Ascending aorta (tissue), 2 donors: ENCODE measurements around the gene ADK. TPM values are rescaled to one million over a fixed set of nuclear protein-coding genes. Genes with fewer than 3 reads are reported as not detected.
A peak's percentile ranks its signal among the peaks of the same experiment; 100 is the strongest.
"Not testable (repeated sequence)": the region's sequence is repeated elsewhere in the genome, so short reads cannot be mapped to it uniquely, and the experiment has no call there.

Experiments used
- DNase-seq, 2 donors: peaks; one replicate each; pipeline ENCODE4 v3.0.0-alpha.2; 2019; ENCODE audit warnings: low spot score in 2 of 2
- H3K27ac ChIP-seq, 2 donors: fragments of 200-600 bp; sonication (generic); one replicate each; pipeline ENCODE4 v1.5.1; 2016 to 2017; ENCODE audit warnings: mild to moderate bottlenecking in 1 of 2
- H3K27me3 ChIP-seq: fragments of 200-600 bp; sonication (generic); one replicate; pipeline ENCODE4 v1.5.1; 2017
- H3K36me3 ChIP-seq, 2 donors: fragments of 200-600 bp; sonication (generic); one replicate each; pipeline ENCODE4 v1.5.1; 2016
- H3K4me1 ChIP-seq, 2 donors: fragments of 200-600 bp; sonication (generic); one replicate each; pipeline ENCODE4 v1.5.1; 2016 to 2017; ENCODE audit warnings: mild to moderate bottlenecking in 1 of 2
- H3K4me3 ChIP-seq, 2 donors: fragments of 200-600 bp; sonication (generic); one replicate each; pipeline ENCODE4 v1.5.1; 2016 to 2017; ENCODE audit warnings: mild to moderate bottlenecking in 1 of 2
- H3K9me3 ChIP-seq, 2 donors: fragments of 200-600 bp; sonication (generic); one replicate each; pipeline ENCODE4 v1.5.1; 2016
- intact Hi-C: fragments of 100-400 bp; cut with DNase I; formaldehyde crosslinking; loops from one replicate; pipeline ENCODE4 v1.15.1; 2023
- total RNA-seq: library from RNA; depleted of rRNA; stranded (reverse); fragments of >200 nt; gene quantifications from one replicate; pipeline ENCODE4 v1.1.0, GENCODE V29; 2016
- TF ChIP-seq, protein P1 (sequence below), 3 experiments: fragments of 200-600 bp in 2 of 3; fragments of 450-650 bp in 1 of 3; sonication (generic) in 2 of 3; IDR thresholded peaks; one replicate each; pipeline ENCODE4 v1.5.1; 2016 to 2019; ENCODE audit warnings: antibody characterized with exemption in 3 of 3, mild to moderate bottlenecking in 1 of 3, moderate library complexity in 1 of 3

The ADK gene
- total RNA-seq, 1 donor from 2014 or later = 2.4 TPM

DNA sequence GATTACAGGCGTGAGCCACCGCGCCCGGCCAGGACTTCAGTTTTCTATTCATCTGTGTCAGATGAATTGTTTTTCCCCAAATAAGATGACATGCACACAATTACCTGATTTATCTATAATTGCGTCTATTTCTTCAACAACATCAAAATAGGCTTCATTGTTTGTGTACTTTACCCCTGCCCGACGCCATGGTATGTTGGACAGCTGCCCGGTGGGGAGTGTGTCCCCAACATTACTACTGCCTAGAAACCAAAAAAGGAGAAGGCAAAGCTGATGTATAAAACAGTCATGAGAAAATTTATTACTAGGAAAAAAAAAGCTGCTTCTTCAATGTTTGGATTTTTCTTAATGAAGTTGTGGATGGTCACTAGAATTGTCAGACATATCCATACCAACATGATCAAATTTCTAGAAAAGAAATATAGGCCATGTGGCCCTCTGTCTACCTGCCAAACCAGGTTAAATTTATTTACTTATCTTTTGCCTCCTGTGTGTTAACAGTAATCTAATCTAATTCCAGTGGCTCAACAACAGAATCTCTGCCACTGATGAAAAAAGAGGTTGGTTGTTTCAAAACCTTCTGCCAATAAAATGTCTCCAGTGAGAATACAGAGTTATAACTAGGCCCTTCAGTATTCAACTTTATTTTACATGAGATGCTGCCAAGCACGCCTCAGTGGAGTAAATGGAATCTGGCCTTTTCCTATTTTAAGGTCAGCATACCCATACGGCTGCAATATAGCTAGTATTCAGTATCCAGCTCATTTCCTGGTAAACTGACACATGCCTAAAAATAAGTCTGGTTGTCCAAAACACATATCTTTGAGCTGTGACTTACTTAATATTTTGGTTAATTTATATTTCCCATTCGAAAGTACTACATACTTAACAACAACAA lies 16.8 kb upstream of the ADK start:
- H3K4me1 ChIP-seq = peaks cover 0 to 4% of the 10 kb centered on the region in 2 donors
- no peaks in the 10 kb centered on the region for H3K27me3 ChIP-seq
- intact Hi-C loops = no loop called here
- TF ChIP-seq, protein P1, sequence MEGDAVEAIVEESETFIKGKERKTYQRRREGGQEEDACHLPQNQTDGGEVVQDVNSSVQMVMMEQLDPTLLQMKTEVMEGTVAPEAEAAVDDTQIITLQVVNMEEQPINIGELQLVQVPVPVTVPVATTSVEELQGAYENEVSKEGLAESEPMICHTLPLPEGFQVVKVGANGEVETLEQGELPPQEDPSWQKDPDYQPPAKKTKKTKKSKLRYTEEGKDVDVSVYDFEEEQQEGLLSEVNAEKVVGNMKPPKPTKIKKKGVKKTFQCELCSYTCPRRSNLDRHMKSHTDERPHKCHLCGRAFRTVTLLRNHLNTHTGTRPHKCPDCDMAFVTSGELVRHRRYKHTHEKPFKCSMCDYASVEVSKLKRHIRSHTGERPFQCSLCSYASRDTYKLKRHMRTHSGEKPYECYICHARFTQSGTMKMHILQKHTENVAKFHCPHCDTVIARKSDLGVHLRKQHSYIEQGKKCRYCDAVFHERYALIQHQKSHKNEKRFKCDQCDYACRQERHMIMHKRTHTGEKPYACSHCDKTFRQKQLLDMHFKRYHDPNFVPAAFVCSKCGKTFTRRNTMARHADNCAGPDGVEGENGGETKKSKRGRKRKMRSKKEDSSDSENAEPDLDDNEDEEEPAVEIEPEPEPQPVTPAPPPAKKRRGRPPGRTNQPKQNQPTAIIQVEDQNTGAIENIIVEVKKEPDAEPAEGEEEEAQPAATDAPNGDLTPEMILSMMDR (IDR thresholded peaks at IDR 0.05) = no peak
- no peak overlapping the region for H3K4me3 ChIP-seq
- no peak for DNase-seq
- H3K9me3 ChIP-seq = no peaks in the 10 kb centered on the region
- peaks cover 73 to 75% of the 10 kb centered on the region in 2 donors for H3K36me3 ChIP-seq
- peak overlapping the region in 1 of 2 donors; percentile 52 for H3K27ac ChIP-seq

DNA sequence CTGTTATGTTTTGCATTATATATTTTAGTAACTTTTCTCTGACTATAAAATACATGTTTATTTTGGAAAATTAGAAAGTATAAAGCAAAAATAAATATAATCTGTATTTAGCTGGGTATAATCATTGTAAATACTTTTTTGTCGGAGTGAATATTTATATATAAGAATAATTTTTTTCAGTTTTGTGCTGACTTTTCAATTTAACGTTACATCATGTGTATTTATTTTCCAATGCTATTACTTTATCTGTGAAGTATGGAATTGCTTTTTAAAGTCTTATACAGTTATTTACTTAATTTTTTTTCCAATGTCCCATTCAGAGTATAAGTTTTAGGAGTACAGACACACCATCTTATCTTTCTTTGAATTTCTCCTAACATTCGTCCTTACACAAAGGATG lies 15.6 kb upstream of the ADK start:
- DNase-seq = no peak
- no peak overlapping the region for H3K27ac ChIP-seq
- TF ChIP-seq, protein P1 (IDR thresholded peaks at IDR 0.05) = no peak
- intact Hi-C loops = no loop called here
- H3K36me3 ChIP-seq = peaks cover 61 to 67% of the 10 kb centered on the region in 2 donors
- no peak overlapping the region for H3K4me3 ChIP-seq
- no peaks in the 10 kb centered on the region for H3K27me3 ChIP-seq
- H3K9me3 ChIP-seq = no peaks in the 10 kb centered on the region
- H3K4me1 ChIP-seq = peaks cover 0 to 4% of the 10 kb centered on the region in 2 donors

DNA sequence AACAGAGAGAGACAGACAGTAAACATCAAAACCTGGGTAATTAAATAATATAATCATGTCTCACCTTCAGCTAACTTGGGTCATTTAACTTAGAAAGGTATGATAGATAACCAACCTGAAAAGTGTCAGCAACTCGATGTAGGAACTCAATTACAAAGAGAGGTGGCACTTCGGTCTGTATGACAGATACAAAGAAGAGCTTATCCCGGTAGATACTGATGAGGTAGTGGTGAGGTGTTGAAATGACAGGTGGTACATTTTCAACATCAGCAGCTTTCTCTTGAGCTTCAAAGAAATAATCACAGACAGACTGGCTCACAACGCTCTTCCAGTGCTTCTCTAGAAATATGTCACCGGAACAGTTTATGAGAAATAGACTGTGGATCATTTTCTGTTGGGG lies 13.0 kb upstream of the ADK start:
- no peak for DNase-seq
- TF ChIP-seq, protein P1 (IDR thresholded peaks at IDR 0.05) = no peak
- no peaks in the 10 kb centered on the region for H3K9me3 ChIP-seq
- H3K27me3 ChIP-seq = no peaks in the 10 kb centered on the region
- intact Hi-C loops = no loop called here
- H3K4me1 ChIP-seq = peaks cover 0 to 4% of the 10 kb centered on the region in 2 donors
- H3K27ac ChIP-seq = no peak overlapping the region
- H3K4me3 ChIP-seq = no peak overlapping the region
- peaks cover 39 to 45% of the 10 kb centered on the region in 2 donors for H3K36me3 ChIP-seq

DNA sequence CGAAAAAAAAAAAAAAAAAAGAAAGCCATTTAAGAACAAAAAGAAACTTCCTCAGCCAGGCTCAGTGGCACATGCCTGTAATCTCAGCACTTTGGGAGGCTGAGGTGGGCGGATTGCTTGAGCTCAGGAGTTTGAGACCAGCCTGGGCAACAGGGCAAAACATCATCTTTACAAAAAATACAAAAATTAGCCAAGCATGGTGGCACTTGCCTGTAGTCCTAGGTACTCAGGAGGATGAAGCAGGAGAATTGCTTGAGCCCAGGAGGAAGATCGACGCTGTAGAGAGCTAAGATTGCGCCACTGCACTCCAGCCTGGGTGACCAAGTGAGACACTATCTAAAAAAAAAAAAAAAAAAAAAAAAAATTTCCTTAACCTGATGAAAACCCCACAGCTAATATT lies 12.4 kb upstream of the ADK start:
- peaks cover 34 to 39% of the 10 kb centered on the region in 2 donors for H3K36me3 ChIP-seq
- intact Hi-C loops, H3K27me3 ChIP-seq: not testable (repeated sequence)

DNA sequence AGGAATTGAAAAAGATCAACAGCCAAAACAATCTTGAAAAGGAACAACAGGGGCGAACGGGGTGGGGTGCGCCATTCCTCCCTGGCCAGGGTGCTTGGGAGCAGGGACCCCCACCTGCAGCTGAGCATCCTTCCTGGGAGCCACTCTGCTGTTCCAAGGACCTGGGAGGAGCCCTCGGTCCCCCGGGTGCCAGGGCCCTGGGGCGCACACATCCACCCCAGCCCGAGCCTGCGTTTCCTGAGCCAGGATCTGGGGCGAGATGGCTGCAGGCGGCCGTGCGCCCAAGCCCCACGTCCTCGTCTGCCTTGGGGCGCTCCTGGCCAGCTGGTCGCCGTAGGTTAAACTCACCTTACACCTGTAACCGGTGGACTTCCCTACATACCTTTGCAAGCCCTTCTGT lies 11.0 kb upstream of the ADK start:
- intact Hi-C loops = no loop called here
- TF ChIP-seq, protein P1 (IDR thresholded peaks at IDR 0.05) = no peak
- Histone ChIP-seq H3K27me3 (no peaks in the 10 kb centered on the region), H3K27ac (no peak overlapping the region), H3K36me3 (peaks cover 34 to 36% of the 10 kb centered on the region in 2 donors), H3K4me1 (peaks cover 0 to under 1% of the 10 kb centered on the region in 2 donors), H3K4me3 (no peak overlapping the region), H3K9me3 (no peaks in the 10 kb centered on the region)
- DNase-seq = no peak

More for the DNA sequence above, 12.4 kb upstream of the ADK start:
- H3K27ac ChIP-seq, DNase-seq, H3K9me3 ChIP-seq, H3K4me1 ChIP-seq, H3K4me3 ChIP-seq: not testable (repeated sequence)

DNA sequence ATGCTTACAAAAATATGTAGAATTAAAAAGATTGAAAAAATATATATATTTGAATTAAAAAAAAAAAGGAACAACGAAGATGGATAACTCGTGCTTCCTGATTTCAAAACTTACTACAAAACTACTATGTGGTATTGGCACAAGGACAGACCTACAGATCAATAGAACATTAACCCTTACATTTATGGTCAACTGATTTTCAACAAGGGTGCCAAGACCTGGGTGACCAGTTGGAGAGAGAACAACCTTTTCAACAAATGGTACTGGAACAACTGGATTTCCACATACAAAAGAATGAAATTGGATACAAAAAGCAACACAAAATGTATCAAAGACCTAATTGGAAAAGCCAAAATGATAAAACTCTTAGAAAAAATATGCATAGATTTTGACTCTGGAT lies 10.5 kb upstream of the ADK start:
- Histone ChIP-seq H3K27me3 (no peaks in the 10 kb centered on the region), H3K36me3 (peaks cover 32 to 36% of the 10 kb centered on the region in 2 donors), H3K9me3 (no peaks in the 10 kb centered on the region), H3K4me3 (no peak overlapping the region), H3K27ac (no peak overlapping the region), H3K4me1 (peaks cover 0 to 6% of the 10 kb centered on the region in 2 donors)
- intact Hi-C loops = no loop called here
- no peak for DNase-seq
- TF ChIP-seq, protein P1 (IDR thresholded peaks at IDR 0.05) = no peak
